Fibroblast of skin of abdomen (primary cell): Measurements from ENCODE around the gene GABBR2.

Source experiments
- DNase-seq: peaks from one replicate; pipeline ENCODE4 v3.0.0-alpha.2; 2013

The GABBR2 gene

DNA sequence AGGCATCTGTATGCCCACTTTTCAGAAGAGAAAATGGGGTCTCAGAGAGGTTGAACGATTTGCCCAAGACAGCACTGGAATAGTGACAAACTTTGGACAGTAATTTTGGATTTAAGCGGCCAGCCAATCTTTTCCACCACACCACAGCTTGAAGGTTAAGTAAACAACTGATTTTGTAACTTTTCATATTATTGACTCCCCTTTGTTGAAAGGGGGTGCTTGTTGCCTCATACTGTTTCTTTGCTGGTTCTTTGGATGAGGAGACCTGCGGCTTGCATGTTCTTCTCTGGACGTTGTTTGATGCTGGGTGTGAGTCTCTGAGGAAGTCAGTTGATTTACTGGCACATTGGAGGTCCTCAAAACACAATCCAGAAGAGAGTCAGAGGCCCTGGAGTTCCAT, 11.7 kb upstream of the GABBR2 start:
- no peak for DNase-seq

- no peak for DNase-seq
These were observed 10.3 kb upstream of the GABBR2 start for GRCh38 chr9:98719055-98719454.

DNA sequence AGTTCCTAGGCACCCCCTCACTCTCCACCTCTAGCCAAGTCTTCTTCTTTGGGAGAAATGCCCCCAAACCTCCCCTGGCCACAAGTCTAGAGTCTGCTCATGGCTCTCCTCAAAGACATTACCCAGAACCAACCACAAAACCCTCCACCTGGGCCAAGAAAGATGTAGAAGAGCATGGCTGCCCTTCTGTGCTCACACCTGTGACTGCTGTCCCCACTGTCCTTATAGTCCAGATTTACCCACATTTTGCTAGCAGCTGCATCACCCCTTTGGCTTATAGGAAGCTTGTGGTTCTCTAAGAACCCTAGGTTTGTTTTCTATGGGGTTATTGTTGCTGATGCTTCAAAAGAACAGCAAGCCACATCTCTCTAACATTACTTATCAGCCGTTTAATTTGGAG, 6.1 kb upstream of the GABBR2 start:
- no peak for DNase-seq

DNA sequence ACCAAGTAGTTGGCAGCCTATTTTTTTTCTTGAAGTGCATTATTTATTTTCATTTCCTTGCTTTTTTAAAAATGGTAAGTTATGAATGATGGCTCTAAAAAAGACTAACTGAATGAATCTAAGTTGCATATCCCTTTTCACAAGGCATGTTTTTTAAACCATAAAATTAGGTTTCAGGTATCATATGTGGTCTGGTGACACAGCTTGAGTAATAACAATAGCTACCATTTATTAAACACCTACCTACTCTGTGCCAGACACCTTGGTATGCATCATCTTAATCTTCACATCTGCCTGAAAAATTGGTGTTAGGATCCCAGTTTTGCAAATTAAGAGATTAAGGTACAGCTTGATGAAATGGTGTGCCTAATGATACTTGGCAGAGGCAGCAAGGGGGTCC, 4.3 kb upstream of the GABBR2 start:
- DNase-seq = no peak

DNA sequence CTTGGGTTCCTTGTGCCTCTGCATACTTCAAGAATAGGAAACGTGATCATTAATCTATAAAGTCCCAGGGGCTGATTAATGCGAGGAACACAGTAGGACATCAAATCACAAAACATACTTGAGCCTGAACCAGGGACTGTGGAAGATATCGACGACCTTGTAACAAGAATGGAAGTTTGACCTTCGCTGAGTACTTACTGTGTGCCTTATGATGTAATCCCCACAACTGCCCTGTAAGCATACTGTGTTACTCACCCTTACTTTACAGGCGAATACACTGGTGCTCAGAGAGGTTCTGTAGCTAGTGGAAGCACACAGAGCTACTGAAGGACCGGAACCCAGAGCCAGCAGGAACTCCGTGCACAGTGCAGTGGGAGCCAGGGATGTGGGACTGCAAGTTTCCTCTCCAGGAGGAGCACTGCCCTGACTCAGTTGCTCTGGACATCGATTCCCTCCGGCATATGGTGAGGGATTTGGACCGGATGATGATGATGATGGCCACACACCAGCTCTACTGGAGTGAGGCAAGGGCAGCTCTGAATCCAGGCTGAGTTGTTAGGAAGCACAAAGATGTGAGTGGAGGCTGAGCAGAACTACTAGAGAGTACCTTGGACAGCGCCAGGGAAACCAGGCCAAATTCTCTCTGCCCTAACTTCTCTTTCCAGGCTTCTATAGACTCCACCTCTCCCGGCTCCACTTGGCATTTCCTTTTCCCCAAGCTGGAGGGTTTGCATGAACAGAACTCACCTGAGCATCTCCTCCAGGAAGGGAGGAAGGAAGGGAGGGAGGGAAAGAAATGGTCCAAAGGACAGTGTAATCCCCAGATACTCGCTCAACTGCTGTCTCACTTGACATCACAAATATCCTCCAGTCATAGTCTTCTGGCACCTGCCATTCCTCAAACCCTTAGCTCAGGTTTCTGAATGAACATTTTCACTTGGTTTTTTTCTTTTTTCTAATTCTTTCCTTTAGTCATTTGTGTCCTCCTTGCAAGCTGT, 1.5 kb upstream of the GABBR2 start:
- peak; percentile 49 for DNase-seq

GRCh38 chr9:98708103-98708932, 417 bp downstream of the GABBR2 start:
- no peak for DNase-seq

- DNase-seq = peak; percentile 63
These were observed 1.3 kb downstream of the GABBR2 start for GRCh38 chr9:98707166-98708102.

DNA sequence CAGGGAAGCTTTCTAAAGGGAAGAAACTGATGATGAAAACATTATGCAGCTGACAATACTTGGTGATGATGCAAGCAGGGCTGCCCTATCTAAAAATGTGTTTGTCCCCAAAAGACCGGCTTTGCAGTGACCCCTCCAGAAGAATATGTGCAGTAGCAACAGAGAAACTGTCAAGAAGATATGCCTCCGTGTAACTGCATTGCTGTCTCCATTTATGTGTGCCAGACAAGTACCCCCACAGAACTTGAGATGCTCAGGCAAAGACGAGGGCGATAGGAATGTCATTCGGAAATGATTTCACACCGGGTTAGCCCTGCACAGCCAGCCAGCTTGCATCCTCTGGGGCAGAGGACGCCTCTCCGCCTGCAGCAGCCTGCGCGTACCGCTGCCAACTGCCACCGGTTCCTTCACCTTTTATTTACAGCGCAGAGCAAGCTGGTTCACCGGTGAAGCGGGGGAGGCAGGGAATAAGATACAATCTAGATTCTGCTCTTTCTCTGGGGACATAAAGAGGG, 2.0 kb downstream of the GABBR2 start:
- DNase-seq = peak; percentile 8

- DNase-seq = no peak
These were observed 5.8 kb downstream of the GABBR2 start for GRCh38 chr9:98702835-98703380.

GRCh38 chr9:98702340-98702739, 6.4 kb downstream of the GABBR2 start:
- no peak for DNase-seq

DNA sequence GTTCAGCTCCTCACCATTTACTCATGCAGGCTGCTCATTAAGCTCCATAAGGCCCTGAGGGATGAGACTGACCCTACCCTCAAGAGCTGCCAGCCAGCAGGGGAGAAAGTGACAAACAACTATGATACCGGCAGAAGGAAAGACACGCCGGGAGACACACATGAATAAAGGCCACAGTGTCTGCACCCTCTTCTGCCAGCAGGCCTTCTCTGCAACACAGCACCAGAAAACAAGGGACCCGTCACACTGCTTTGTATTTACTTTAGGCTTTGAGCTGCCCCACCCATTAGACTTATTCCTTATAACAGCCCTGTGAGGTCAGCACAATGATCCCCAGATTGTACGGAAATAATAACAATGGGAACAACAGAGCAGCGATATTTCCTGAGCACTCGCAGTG, 7.2 kb downstream of the GABBR2 start:
- no peak for DNase-seq

DNA sequence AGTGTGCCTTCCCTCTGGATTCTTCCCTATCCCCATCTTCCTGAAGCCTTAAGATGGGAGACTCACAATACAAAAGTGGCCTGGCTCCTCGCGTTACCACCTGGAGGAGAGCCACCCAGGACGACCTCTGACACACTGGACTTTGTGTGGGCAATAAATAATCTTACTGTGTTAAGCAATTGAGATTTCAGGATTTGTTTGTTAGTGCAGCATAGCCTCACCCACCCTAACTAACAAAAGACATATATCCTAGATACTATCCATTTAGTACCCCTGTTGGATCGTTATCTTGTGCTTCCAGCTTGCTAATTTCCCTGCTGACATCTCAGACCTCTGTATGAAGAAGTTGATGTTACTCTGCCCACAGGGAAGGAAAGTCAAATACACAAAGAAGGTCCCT, 7.9 kb downstream of the GABBR2 start:
- DNase-seq = no peak

- no peak for DNase-seq
These were observed 9.9 kb downstream of the GABBR2 start for GRCh38 chr9:98698856-98699255.

DNA sequence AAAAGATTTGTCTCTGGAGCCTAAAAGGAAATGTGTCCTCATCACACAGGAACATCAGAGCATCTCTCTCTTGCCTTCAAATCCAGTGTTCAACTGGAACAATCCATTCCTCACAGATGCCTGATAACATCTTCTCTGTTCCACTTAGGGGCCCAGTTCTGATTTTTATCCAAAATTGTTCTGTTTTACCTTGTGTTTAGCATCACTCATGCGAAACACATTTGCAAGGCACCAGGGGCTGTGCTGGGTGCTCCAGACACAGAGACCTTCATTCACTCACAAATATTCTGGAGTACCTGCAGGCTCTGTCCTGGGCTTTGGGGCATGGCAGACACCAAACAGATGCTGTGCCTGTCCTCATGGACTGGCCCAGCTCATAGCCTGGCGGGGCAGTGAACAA, 13.8 kb downstream of the GABBR2 start:
- no peak for DNase-seq

- no peak for DNase-seq
These were observed 16.3 kb downstream of the GABBR2 start for GRCh38 chr9:98692392-98692791.

- DNase-seq = no peak
These were observed 16.8 kb downstream of the GABBR2 start for GRCh38 chr9:98691890-98692289.

- no peak for DNase-seq
These were observed 18.0 kb downstream of the GABBR2 start for GRCh38 chr9:98690686-98691085.

DNA sequence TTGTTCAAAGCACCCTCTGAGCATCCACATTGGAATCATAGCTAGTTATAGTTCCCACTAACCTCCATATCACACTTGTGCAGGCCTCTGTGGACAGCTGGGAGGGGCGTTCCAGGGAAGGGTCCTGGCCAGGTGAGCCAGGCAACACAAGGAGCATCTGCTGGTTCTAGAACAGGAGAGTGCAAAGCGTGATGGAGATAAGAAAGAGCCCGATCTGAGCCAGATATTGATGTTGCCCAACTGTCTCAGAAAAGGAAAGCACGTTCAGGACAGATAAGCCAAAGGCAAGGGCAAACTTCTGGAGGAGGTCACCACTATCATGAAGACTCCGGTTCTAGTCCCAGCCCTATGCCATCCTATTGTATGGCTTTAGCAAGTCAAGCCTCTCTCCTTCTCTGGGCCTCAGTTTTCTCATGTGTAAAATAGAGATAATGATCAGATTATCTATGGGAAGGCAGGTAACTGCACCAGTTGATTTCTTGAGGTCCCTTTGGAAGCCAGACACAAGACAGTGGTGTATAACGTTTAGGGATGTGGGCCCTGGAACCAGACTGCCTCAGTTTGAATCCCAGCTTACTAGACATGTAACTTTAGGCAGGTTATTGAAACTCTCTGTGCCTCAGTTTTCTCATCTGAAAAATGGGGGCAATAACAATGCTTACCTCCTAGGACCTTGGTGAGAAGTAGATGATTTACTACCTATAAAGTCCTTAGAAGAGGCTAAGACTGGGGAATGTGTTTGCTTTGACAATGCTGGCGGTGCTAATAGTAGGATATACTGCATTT, 19.8 kb downstream of the GABBR2 start:
- no peak for DNase-seq

- no peak for DNase-seq
These were observed 20.8 kb downstream of the GABBR2 start for GRCh38 chr9:98687911-98688310.

- no peak for DNase-seq
These were observed 21.5 kb downstream of the GABBR2 start for GRCh38 chr9:98686961-98687855.
